Measurements from ENCODE around the gene DYTN. TPM values are rescaled to one million over a fixed set of nuclear protein-coding genes. Genes with fewer than 3 reads are reported as not detected.
A peak's percentile ranks its signal among the peaks of the same experiment; 100 is the strongest.

The DYTN gene
- polyA plus RNA-seq, 2 of the 4 experiments (the other 2 are of a cell fraction): not detected

GRCh38 chr2:206688990-206689389 is 29.2 kb downstream of the DYTN start:
- FAIRE-seq (no peak), ATAC-seq (no peak), DNase-seq (ENCODE audit: low read depth in 1 of 2, low spot score in 1 of 2) (no peak)
- 5% methylated on average over 1 of the region's 1 CpG for WGBS (ENCODE audit: missing lambda C conversion rate)
- no peaks in the 10 kb centered on the region for H3K9me3 ChIP-seq
- TF ChIP-seq RFX5 (IDR thresholded peaks at IDR 0.05): no peak
- TF ChIP-seq, protein P1, sequence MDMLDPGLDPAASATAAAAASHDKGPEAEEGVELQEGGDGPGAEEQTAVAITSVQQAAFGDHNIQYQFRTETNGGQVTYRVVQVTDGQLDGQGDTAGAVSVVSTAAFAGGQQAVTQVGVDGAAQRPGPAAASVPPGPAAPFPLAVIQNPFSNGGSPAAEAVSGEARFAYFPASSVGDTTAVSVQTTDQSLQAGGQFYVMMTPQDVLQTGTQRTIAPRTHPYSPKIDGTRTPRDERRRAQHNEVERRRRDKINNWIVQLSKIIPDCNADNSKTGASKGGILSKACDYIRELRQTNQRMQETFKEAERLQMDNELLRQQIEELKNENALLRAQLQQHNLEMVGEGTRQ (IDR thresholded peaks at IDR 0.05): no peak
- no peak for TF ChIP-seq NFE2L2 (conservative IDR thresholded peaks at IDR 0.05; ENCODE audit: low read length)
- no peak for TF ChIP-seq BHLHE40 (IDR thresholded peaks at IDR 0.05; ENCODE audit: low read depth, low read length)
- TF ChIP-seq MAZ (IDR thresholded peaks at IDR 0.05; ENCODE audit: borderline replicate concordance, low read depth, low read length): no peak
- TF ChIP-seq NPAS2 (CRISPR knock-in tag; IDR thresholded peaks at IDR 0.05; ENCODE audit: borderline replicate concordance): no peak
- no peak for TF ChIP-seq POLR2A (IDR thresholded peaks at IDR 0.05; ENCODE audit: low read length)
- no peak for TF ChIP-seq EP300 (IDR thresholded peaks at IDR 0.05)
- TF ChIP-seq CBX8 (IDR thresholded peaks at IDR 0.05): no peak
- no peak for TF ChIP-seq RNF2 (IDR thresholded peaks at IDR 0.05; ENCODE audit: borderline replicate concordance, low read depth)
- TF ChIP-seq FOSL2 (IDR thresholded peaks at IDR 0.05): no peak
- no peak for TF ChIP-seq FOSL2 (CRISPR knock-in tag; IDR thresholded peaks at IDR 0.05)
- H3K4me2 ChIP-seq: no peak overlapping the region
- POLR2A ChIA-PET: no interaction called here
- H3K27ac ChIP-seq: no peak overlapping the region
- CTCF ChIA-PET: interaction anchor here (1.2 kb wide), 1 partner anchor 112 kb away, joined by 4 read pairs; no protein-coding TSS in a partner anchor
- no peaks in the 10 kb centered on the region for H3K4me1 ChIP-seq
- no peak overlapping the region for H3K4me3 ChIP-seq

GRCh38 chr2:206688453-206688852 is 29.7 kb downstream of the DYTN start:
- Histone ChIP-seq H3K27ac (no peak overlapping the region), H3K4me1 (no peaks in the 10 kb centered on the region), H3K4me3 (no peak overlapping the region), H3K9me3 (no peaks in the 10 kb centered on the region), H3K4me2 (no peak overlapping the region)
- TF ChIP-seq MAFK (IDR thresholded peaks at IDR 0.05; ENCODE audit: partially characterized antibody) (peak; percentile 57), ZNF302 (CRISPR knock-in tag; IDR thresholded peaks at IDR 0.05) (no peak)
- FAIRE-seq: no peak
- DNase-seq (ENCODE audit: low read depth in 1 of 2, low spot score in 1 of 2): no peak
- 3% methylated on average over 2 of the region's 2 CpGs for WGBS (ENCODE audit: missing lambda C conversion rate)
- no peak for ATAC-seq
- ChIA-PET CTCF (interaction anchor here (1.2 kb wide), 1 partner anchor 112 kb away, joined by 4 read pairs; no protein-coding TSS in a partner anchor), POLR2A (no interaction called here)

GRCh38 chr2:206683546-206683945 is 34.6 kb downstream of the DYTN start:
- TF ChIP-seq CEBPB (IDR thresholded peaks at IDR 0.05) (no peak), RARB (CRISPR knock-in tag; IDR thresholded peaks at IDR 0.05) (no peak), HOXB5 (CRISPR knock-in tag; IDR thresholded peaks at IDR 0.05) (no peak), CHD2 (IDR thresholded peaks at IDR 0.05; ENCODE audit: low read length, partially characterized antibody) (no peak), RCOR1 (IDR thresholded peaks at IDR 0.05; ENCODE audit: low read depth, low read length) (no peak), FOXS1 (CRISPR knock-in tag; IDR thresholded peaks at IDR 0.05) (no peak), ZNF302 (CRISPR knock-in tag; IDR thresholded peaks at IDR 0.05) (no peak), POLR2A (IDR thresholded peaks at IDR 0.05; ENCODE audit: low read length) (no peak), ZC3H11A (IDR thresholded peaks at IDR 0.05) (no peak), ESRRA (IDR thresholded peaks at IDR 0.05; ENCODE audit: borderline replicate concordance, low read length) (no peak), NR3C1 (IDR thresholded peaks at IDR 0.05) (no peak), KDM5A (IDR thresholded peaks at IDR 0.05) (no peak)
- POLR2A ChIA-PET: no interaction called here
- Histone ChIP-seq H3K4me3 (no peak overlapping the region), H3K4me1 (no peaks in the 10 kb centered on the region), H3K9me3 (no peaks in the 10 kb centered on the region), H3K4me2 (no peak overlapping the region), H3K27ac (no peak overlapping the region)
- CTCF ChIA-PET: no interaction called here
- WGBS (ENCODE audit: missing lambda C conversion rate): 64% methylated on average over 4 of the region's 4 CpGs
- DNase-seq (ENCODE audit: low read depth in 1 of 2, low spot score in 1 of 2) (no peak), FAIRE-seq (no peak), ATAC-seq (no peak)
